Stimulated activated CD8-positive, alpha-beta memory T cell treated with anti-CD3 and anti-CD28 coated beads, Interleukin-15, amount 100 ng/mL, for 48 hours (primary cell): ENCODE results near the gene FAHD1.
"Not testable (repeated sequence)": the region's sequence is repeated elsewhere in the genome, so short reads cannot be mapped to it uniquely, and the experiment has no call there.

ENCODE experiments used
- DNase-seq, 2 donors: peaks; one replicate each; pipeline ENCODE4 v3.0.0-alpha.2; 2020; ENCODE audit warnings: low read depth in 2 of 2

FAHD1 gene

DNA sequence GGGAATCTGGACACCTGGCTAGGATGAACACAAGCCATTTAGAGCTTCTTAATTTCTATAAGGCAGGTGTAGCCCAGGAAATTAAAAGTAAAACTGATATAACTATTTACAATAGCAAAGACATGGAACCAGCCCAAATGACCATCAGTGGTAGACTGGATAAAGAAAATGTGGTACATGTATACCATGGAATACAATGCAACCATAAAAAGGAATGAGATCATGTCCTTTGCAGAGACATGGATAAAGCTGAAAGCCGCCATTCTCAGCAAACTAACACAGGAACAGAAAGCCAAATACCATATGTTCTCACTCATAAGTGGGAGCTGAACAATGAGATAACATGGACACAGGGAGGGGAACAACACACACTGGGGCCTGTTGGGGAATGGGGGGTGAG, 19.4 kb downstream of the FAHD1 start:
- no peak for DNase-seq

DNA sequence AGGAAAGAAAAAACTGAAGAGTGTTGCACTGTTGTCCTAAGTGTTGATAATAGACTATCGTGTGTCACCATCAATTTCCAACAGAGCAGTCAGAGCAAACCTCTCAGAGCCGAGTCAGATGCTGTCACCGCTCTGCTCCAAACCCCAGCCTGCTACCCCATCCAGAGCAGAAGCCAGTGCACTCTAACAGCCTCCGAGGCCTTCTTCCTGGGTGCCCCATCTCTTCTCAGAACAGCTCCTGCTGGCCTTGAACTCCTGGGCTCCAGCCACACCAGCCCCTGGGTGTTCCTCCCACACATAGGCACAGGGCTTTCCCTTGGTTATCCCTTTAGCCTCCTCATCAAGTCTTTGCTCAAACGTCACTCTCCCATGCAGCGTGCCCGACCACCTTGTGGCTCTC, 24.0 kb downstream of the FAHD1 start:
- DNase-seq = no peak

DNA sequence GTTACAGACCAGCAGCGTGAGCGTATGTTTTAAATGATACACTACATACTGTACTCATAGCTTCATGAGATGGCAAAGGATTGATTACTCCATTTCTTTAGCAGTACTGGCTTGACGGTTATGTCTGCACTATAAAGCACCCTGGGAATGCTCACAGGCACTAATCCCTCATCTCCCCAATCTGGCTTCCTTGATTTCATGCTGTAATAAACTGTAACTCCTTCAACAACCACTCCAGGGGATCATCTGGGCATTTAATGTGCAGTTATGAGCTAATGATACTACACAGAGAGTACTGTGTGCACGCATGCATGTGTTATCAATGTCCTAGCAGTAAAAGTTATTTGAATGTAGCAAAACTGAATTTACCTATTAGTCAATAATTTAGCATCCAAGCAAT, 24.8 kb downstream of the FAHD1 start:
- DNase-seq = no peak

DNA sequence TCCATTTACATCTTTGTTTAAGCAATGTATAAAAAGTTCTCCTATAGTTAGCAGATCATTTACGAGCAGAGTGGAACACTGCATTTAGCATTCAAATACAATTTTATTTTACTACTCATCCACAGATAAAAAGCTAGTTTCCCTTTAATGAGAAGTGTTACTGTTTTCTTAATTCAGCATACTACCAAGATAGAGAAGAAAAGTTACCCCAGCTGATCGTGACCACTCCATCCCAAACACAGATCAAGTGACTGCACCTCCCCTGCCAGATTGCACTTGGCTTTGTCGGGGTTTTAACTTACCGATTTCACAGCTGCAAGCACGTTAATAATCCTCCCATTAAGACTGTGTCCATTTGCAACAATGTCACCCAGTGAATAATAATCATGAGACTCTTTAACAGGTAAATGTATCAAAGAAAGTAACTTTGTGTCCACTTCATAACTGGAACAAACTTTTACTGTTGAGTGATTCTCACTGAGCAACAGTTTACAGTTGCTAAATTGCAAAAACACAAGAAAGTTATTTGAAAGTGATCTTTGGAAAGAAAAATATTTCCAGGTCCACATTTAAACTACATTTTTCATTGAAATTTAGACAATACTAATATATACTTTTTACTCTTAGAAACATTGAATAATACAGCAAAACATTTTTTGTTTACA, 30.6 kb downstream of the FAHD1 start:
- no peak for DNase-seq

DNA sequence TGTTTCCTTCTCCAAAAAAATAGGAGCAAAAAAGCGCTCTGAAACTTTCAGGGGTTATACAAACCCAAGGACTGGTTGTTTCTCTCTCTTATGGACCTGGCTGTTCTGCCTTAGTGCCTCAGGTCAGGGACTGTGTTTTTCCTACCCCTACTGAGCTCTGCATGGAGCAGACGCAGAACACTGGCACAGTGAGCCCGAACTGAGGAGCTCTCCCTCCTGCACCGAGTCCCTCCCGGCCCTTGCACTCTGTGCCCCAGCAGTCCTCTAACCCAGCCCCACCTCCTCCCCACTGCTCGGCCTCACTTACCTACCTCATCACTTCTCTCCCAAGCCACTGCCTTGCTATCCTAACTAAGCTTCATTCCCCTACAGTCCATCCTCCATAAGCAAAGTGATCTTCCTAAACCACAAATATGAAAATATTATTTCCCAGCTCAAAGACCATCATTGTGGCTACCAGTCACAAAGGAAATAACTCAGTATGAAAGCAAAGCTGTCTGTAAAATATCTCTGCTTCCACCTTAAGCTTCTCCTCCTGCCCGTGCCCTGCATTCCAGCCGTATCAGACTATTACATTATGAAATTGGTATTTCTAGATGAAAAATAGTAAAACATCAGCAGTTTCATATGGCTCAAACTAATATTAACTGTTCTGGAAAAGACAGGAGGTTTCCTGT, 31.3 kb downstream of the FAHD1 start:
- no peak for DNase-seq

DNA sequence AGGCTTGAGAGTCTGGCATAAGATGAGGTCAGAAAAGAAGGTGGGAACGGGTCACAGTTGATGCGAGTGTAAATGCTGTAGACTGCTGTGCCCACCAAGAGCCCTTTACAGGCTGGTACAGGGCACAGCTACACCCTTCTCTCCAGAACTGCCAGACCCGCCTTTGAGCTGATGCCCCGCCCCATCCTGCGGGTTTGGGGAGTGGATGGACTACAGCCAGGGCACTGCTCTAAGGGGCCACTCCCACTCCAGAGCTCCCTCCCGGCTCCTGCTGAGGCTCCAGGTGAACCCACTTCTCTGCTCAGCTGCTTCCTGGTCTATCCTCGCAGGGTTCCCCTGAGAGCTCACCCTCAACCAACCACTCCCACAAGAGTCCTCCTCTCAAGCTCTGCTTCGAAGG, 32.6 kb downstream of the FAHD1 start:
- no peak for DNase-seq

DNA sequence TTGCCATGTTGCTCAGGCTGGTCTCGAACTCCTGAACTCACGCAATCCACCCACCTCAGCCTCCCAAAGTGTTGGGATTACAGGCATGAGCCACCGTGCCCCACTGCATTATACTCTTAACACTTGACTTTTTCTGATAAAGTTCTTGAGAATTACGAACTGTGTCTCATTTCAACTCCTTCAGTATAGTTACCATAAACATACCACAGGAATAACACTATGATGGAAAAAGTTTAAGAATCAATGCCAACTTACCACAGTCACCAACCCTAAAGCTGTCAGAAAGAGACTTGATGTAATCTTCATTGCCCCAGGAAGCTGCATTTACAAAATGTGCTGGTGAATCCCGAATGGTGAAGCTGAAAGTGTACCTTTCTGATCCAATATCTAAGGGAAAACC, 34.7 kb downstream of the FAHD1 start:
- DNase-seq = no peak

DNA sequence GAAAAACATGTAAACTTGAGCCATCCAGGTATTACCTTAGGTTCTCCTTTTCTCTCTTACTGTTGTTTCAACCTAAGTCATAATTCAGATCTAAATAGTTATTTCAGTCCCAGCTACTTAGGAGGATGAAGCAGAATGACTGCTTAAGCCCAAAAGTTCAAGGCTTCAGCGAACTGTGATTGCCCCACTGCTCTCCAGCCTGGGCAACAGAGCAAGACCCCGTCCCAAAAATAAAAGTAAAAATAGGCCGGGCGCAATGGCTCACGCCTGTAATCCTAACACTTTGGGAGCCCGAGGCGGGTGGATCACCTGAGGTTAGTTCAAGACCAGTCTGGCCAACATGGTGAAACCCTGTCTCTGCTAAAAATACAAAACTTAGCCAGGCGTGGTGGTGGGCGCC, 35.4 kb downstream of the FAHD1 start:
- DNase-seq = no peak

DNA sequence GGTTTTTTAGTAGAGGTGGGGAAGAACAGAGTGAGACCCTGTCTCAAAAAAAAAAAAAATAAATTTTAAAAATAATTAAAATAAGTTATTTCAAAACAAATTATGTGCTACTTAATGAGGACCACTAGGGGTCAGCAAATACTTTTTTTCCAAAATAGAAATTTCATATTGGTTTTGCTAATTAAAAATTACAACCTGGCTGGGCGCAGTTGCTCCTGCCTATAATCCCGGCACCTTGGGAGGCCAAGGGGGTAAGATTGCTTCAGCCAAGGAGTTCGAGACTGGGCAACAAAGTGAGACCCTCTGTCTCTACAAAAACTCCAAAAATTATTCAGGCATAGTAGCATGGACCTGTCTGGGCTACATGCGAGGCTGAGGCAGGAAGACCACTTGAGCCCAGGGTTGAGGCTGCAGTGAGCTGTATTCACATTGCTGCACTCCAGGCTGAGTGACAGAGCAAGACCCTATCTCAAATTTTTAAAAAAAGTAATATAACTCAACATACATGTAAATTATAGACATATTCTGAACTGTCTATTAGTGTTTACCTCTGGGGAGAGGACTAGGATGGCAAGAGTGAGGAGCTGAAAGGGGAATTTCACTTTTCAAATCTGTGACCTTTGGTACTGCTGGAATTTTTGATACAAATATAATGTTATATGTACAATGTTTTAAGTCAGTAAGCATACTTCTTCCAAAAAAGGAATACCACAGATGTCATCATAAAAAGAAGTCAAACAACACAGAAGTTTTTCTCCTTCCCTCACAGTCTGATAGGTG, 36.9 kb downstream of the FAHD1 start:
- no peak for DNase-seq

DNA sequence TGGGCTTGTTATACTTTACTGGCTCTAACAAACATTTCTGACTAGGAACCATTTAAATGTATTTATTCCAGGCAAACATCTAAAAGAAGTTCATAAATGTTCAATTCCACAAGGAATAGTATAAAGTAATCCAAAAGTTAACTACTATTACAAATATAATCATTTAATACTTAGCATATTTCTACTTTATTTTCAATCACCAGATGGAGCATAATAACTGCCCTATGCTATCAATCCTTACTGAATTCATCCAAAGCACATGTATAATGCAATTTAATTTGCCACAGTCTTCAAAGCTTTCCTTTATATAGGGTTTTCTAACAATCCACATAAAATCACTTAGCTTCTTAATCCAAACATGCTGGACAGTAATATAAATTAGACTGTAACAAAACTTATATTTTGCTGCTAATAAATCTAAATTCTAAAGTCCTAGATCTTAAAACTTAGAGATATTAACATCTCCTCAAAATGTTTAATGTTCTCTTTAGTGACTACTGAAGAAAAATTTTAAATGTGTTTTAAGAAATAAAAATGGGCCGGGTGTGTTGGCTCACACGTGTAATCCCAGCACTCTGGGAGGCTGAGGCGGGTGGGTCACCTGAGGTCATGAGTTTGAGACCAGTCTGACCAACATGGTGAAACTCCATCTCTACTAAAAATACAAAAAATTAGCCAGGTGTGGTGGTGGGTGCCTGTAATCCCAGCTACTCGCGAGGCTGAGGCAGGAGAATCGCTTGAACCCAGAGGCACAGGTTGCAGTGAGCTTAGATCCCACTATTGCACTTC, 39.1 kb downstream of the FAHD1 start:
- DNase-seq = no peak

DNA sequence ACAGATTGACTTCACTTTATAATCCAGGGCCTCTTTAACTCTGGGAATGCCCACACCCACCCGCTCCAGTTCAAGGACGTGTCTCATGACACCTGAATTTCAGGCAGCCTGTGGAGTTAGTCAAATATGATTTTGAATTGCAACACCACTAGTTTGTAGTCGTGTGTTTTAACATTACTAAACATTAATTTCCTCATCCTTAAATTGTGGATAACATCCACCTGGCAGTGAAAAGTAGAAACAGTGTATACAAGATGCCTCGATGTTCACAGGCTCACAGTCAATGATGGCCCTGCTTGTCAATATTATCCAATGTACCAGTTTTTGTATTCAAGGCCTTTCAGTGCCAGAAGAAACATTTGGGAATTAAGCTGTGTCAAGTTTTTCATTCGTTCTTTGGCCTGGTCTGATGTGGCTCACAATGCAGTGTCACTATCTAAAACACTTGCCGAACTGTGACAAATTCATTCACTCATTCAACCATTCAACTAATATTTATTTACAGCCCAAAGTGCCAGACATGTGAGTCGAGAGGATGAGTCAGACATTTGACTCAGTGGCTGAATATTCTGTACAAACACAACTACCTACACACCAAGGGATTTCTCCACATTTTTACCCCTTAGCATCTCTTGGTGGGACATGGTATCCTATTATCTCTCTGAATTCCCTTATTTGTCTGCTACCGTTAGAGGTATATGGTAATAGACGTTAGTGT, 43.5 kb downstream of the FAHD1 start:
- DNase-seq = no peak

DNA sequence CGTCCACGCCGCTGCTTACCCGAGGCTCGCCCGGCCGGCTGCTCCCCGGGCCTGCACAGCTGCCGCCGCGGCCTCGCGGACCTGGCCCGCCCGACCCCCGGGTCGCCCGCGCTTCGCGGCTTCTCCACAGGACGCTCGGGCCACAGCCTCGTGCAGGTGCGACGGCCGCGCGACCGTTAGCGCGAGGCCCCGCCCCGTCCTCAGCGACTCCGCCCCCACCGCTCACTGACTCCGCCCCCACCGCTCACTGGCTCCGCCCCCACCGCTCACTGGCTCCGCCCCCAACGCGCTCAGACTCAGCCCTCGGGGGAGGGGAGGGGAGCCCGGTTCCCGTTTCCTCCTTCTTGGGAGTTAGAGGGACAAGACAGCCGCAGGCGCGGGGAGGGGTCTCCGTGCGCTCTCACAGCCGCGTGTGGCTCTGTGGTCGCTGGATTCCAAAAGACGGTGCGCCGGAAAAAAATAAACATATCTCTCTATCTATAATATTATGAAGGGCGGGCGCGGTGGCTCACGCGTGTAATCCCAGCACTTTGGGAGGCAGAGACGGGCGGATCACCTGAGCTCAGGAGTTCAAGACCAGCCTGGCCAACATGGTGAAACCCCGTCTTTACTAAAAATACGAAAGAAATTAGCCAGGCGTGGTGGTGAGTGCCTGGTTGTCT, 45.1 kb downstream of the FAHD1 start, which contains the start of gene MEIOB:
MEIOB (minus strand) TSS at position 191 of the 662 bp plus-strand sequence. CDS start 3,989 bp downstream, outside the sequence.
- peak; percentile 8 for DNase-seq

DNA sequence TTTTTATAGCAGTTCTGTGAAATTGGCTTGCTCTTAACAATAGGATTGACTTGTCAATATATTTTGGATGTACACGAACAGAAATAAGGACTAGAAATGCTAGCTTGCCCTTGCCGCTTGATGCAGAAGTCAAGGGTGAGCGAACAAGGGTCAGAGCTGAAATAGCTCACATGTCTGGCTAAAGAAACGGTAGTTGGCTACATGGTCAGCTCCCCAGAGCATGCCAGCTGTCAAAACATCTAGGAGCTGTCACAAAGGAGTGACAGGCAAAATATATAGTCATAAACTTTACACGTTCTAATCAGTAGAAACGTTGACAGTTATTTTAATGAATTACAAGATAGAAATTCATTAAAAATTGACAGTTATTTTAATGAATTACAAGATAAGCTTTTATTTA, 47.8 kb downstream of the FAHD1 start:
- DNase-seq = no peak

DNA sequence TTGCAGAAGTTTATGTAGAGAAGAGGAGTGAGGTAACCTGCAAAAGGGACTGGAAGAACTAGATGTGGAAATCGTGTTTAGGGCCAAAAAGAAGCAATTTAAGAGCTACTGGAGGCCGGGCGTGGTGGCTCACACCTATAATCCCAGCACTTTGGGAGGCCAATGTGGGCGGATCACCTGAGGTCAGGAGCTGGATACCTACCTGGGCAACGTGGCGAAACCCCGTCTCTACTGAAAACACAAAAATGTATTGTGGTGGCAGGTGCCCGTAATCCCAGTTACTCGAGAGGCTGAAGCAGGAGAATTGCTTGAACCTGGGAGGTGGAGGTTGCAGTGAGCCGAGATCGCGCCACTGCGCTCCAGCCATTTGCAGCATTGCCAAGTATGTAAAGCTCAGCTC, 49.1 kb downstream of the FAHD1 start:
- not testable (repeated sequence) for DNase-seq

DNA sequence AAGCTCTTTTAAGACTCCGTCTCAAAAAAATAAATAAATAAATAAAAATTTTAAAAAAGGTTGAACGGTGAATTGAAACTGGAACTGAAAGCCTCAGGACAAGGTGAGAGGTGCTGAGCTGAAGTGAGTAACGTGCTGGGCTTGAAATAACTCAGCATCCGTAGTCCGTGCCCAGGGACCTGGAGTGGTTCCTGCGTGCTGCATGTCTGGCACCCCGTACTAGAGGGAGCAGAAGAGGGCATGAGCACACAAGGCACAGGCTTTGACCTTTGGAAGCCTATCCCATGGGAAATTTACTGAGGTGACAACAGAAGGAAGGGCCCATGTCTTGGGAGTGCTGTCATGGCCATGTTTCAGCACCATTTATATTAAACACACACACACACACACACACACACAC, 49.5 kb downstream of the FAHD1 start:
- DNase-seq = no peak

DNA sequence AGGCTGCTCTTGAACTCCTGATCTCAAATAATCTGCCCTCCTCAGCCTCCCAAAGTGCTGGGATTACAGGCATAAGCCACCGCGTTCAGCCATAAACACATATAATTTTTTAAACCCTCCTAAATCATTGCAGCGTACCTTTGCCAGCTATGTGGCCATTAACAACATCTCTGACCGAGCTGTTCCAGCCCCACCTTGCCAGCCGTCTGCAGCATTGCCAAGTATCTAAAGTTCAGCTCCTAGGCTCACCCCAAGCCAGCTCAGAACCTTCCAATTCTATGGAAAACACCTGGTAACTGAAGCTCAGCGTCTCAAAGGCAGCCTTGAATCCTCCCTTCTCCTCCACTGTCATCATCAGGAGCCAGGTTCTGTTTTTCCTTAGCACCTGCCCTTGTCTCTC, 50.1 kb downstream of the FAHD1 start:
- DNase-seq = no peak

DNA sequence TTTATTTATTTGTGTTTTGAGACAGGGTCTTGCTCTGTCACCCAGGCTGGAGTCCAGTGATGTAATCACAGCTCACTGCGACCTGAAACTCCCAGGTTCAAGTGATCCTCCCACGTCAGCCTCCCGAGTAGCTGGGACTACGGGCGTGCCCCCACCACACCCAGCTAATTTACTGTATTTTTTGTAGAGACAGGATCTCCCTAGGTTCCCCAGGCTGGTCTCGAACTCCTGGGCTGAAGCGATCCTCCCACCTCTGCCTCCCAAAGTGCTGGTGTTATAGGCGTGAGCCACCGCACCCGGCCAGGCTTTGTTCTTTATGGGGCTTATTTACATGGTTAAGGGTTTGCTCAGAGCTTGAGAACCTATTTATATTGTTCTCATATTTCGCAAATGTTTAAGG, 50.8 kb downstream of the FAHD1 start:
- DNase-seq = no peak

DNA sequence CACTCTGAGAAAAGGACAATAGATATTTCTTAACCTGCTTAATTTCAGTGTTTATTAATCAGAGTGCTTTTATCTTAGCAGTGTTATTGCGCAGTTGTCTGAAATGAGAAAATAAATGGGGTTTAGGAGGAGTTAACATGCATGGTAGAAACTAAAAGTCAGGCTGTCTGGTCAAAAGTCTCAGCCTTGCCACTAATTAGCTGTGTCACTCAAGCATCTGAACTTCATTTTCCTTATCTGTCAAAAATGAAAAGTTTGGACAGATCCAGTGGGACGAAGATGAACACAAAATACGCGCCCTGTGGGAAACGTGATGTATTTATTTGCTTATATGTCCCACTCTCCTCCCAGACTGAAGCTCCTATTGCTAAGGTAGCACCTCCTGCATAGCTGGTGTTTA, 51.2 kb downstream of the FAHD1 start:
- no peak for DNase-seq
